ENCODE measurements around the gene ZNF280B.

Gene ZNF280B

DNA sequence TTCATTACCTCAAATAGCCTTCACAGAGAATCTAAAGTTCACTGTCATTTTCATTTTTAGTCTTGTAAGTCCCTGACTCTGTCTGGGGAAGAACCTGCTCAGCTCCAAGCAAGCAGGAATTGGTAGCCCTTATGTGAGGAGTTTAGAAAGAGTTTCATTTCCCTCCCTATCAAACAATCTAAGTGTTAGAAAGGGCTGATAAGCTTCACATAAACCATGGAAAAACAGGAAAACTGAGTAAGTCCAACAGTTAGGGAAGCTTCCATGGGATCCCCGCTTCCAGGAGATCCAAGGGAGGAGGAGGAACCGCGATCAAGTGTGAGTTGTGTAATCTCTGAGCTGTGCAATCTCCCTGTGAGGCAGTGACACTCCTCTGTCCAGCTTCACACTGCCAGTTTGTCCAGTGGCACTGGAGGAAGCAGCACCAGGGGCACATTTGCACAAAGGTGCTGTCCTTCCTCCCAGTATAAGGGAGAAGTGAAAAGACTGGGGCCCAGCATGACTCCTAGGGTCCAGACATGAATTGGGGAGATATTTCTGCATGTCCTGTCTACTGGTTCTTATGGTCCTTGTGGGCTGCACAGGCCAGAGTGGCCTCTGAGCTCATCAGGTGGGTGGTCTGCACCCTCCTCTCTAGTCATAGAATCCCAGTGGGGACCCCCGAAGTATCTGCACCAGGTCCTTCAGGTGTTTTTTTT, 46.2 kb upstream of the ZNF280B start:
- Histone ChIP-seq H2AFZ (ENCODE audit: low read depth) (no peak overlapping the region), H4K20me1 (ENCODE audit: insufficient read depth) (no peaks in the 10 kb centered on the region), H3K79me2 (ENCODE audit: insufficient read depth, low read depth) (no peaks in the 10 kb centered on the region), H3K36me3 (ENCODE audit: insufficient read depth) (no peaks in the 10 kb centered on the region), H3K27ac (no peak overlapping the region), H3K27me3 (ENCODE audit: insufficient read depth, low read depth) (no peaks in the 10 kb centered on the region), H3K4me3 (IDR thresholded peaks at IDR 0.05; ENCODE audit: insufficient read depth, low read depth, low read length) (no peak overlapping the region), H3K9ac (no peak overlapping the region), H3K4me1 (ENCODE audit: low read depth, poor library complexity, severe bottlenecking) (no peaks in the 10 kb centered on the region), H3K4me2 (no peak overlapping the region)
- TF ChIP-seq, protein P1, sequence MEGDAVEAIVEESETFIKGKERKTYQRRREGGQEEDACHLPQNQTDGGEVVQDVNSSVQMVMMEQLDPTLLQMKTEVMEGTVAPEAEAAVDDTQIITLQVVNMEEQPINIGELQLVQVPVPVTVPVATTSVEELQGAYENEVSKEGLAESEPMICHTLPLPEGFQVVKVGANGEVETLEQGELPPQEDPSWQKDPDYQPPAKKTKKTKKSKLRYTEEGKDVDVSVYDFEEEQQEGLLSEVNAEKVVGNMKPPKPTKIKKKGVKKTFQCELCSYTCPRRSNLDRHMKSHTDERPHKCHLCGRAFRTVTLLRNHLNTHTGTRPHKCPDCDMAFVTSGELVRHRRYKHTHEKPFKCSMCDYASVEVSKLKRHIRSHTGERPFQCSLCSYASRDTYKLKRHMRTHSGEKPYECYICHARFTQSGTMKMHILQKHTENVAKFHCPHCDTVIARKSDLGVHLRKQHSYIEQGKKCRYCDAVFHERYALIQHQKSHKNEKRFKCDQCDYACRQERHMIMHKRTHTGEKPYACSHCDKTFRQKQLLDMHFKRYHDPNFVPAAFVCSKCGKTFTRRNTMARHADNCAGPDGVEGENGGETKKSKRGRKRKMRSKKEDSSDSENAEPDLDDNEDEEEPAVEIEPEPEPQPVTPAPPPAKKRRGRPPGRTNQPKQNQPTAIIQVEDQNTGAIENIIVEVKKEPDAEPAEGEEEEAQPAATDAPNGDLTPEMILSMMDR (conservative IDR thresholded peaks at IDR 0.05; ENCODE audit: low read depth, low read length): no peak

DNA sequence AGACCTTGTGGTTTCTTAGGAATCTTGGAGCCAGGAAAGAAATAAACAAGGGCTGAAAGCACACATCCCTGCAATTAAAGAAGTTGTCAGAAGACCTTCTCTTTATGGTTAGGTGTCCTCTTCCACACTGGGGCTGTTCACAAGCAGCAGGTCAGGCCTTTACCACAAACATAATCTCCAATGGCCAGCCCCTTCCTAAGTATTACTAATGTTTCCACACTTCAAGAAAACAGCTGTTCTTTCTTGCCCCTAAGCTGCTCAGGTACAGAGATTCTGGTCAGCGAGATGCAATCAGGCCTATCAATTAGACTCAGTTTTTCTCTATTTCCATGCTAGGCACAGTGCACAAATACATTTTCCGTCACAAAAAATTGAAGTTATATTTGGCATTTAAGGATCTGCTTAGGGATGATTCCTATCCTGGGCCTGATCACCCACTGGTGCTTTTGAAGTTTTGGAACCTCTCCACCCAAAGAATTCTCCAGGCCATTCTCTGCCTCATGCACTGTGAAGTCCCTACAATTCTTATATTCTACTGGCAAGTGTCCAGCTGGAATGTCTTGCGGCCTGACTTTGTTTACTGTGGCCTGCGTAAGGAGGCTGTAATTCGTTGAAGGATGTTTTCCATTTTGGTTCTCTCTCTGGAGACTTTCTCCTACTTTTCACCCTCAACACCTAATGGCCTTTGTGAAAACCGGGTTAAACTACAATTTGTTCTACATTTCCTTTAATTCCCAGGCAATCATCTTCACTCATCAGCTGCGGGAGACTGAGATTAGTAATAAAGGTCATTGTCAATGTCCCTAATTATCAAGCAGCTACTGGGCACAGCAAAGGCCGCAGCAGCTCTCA, 45.4 kb upstream of the ZNF280B start:
- Histone ChIP-seq H3K4me1 (ENCODE audit: low read depth, poor library complexity, severe bottlenecking) (no peaks in the 10 kb centered on the region), H3K9ac (no peak overlapping the region), H3K4me2 (no peak overlapping the region), H3K27me3 (ENCODE audit: insufficient read depth, low read depth) (no peaks in the 10 kb centered on the region), H3K27ac (no peak overlapping the region), H3K36me3 (ENCODE audit: insufficient read depth) (no peaks in the 10 kb centered on the region), H3K79me2 (ENCODE audit: insufficient read depth, low read depth) (no peaks in the 10 kb centered on the region), H2AFZ (ENCODE audit: low read depth) (no peak overlapping the region), H4K20me1 (ENCODE audit: insufficient read depth) (no peaks in the 10 kb centered on the region), H3K4me3 (IDR thresholded peaks at IDR 0.05; ENCODE audit: insufficient read depth, low read depth, low read length) (no peak overlapping the region)
- TF ChIP-seq, protein P1 (conservative IDR thresholded peaks at IDR 0.05; ENCODE audit: low read depth, low read length): no peak

- Histone ChIP-seq H3K27ac (no peak overlapping the region), H3K79me2 (ENCODE audit: insufficient read depth, low read depth) (no peaks in the 10 kb centered on the region), H3K4me1 (ENCODE audit: low read depth, poor library complexity, severe bottlenecking) (no peaks in the 10 kb centered on the region), H3K36me3 (ENCODE audit: insufficient read depth) (no peaks in the 10 kb centered on the region), H3K27me3 (ENCODE audit: insufficient read depth, low read depth) (no peaks in the 10 kb centered on the region), H3K9ac (no peak overlapping the region), H3K4me3 (IDR thresholded peaks at IDR 0.05; ENCODE audit: insufficient read depth, low read depth, low read length) (no peak overlapping the region), H2AFZ (ENCODE audit: low read depth) (no peak overlapping the region), H3K4me2 (no peak overlapping the region), H4K20me1 (ENCODE audit: insufficient read depth) (no peaks in the 10 kb centered on the region)
- TF ChIP-seq, protein P1 (conservative IDR thresholded peaks at IDR 0.05; ENCODE audit: low read depth, low read length): no peak
Measured at GRCh38 chr22:22553141-22553540, 44.6 kb upstream of the ZNF280B start.

DNA sequence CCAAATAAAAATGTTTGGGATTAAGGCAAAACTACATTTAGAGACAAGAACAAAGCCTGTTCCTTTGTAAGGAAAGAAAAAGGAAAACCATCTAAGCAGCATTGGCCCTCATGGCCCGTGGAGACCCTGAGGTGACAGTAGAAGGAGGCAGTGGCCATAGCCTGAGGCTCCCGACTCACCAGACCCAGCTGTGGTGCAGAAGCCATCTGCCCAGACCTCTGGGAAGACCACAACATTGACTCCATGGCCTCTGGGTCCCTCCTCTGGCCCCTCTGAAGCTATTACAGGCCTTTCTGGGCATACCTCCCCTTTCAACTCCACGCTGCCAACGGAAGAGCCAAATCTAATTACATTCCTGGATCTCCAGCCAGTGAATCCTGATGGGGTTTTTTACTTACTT, 44.1 kb upstream of the ZNF280B start:
- H4K20me1 ChIP-seq (ENCODE audit: insufficient read depth): no peaks in the 10 kb centered on the region
- TF ChIP-seq, protein P1 (conservative IDR thresholded peaks at IDR 0.05; ENCODE audit: low read depth, low read length): no peak
- no peak overlapping the region for H3K27ac ChIP-seq

More for the DNA sequence above, 44.1 kb upstream of the ZNF280B start:
- Histone ChIP-seq H3K79me2 (ENCODE audit: insufficient read depth, low read depth) (no peaks in the 10 kb centered on the region), H3K9ac (no peak overlapping the region), H3K4me3 (IDR thresholded peaks at IDR 0.05; ENCODE audit: insufficient read depth, low read depth, low read length) (no peak overlapping the region), H3K36me3 (ENCODE audit: insufficient read depth) (no peaks in the 10 kb centered on the region), H3K4me2 (no peak overlapping the region), H2AFZ (ENCODE audit: low read depth) (no peak overlapping the region), H3K27me3 (ENCODE audit: insufficient read depth, low read depth) (no peaks in the 10 kb centered on the region), H3K4me1 (ENCODE audit: low read depth, poor library complexity, severe bottlenecking) (no peaks in the 10 kb centered on the region)

Measured in KMS-11 (cell line).